Erythroblast (primary cell): Measurements from ENCODE around the gene TMEM44.

Experiments
- DNase-seq, 2 experiments: peaks; one replicate each; lab custom pipeline; 2025; lab: John Stamatoyannopoulos, UW
- GATA1 ChIP-seq: IDR thresholded peaks from 2 replicates; pipeline ENCODE4 v1.6.1; 2011; ENCODE audit warnings: low read depth, mild to moderate bottlenecking, control low read depth, low read length, moderate library complexity
- POLR2A ChIP-seq: IDR thresholded peaks from 2 replicates; pipeline ENCODE4 v1.6.1; 2011; ENCODE audit warnings: mild to moderate bottlenecking, low read length

TMEM44 gene

DNA sequence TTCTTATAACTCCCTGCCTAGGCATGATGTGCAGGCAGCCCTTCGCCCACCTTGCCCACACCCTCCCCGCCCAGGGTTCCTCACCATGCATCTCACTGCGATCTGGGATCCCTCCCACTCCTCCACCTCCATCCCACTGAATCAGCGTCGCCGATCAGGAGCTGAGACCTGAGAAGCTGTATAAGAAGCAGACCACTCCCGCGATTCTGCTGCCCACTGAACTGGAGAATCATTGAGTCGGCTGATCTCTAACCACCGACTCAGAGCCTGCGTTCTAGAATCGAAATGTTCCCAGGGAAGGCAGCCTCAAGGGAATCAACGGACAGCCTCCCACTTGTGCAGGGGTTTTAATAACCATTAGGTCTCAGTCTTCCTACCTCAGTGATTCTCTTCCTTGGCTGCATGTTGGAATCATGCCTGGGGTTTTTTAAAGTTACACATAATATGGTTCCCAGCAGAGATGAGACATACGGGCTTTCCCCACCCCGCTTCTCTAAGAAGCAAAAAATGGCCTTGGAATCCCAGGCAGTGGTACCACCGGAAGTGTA, 60.2 kb downstream of the TMEM44 start:
- TF ChIP-seq POLR2A (no peak), GATA1 (no peak)
- no peak for DNase-seq

DNA sequence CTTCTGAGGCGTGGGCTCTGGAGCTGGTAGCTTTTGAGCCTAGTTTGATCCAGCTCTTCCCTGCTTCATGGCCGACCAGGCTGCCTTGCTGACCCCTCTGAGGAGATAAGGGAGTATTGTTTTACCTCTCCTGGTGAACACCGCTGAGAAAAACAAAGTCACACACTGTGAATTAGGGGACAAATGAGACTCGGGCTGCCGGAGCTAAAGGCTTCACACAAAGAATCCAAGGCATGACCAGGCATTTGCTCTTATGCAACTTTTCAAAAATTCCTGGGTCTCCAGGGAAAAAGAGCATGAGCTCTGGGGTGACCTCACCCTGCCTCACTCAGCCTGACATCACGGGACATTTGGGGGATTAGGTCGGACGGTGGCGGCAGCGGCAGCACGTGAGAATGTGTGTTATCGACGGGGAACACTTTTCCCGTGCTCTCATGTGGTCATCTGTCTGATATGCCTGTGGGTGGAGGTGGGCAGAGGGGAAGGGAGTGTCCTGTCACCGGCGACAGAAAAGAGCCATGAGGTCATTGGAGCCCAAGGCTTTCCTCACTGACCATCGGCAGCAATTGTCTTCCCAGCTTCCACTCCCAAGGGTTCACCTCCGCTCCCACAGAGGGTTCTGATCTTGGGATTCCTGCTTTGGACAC, 61.0 kb downstream of the TMEM44 start:
- TF ChIP-seq GATA1 (no peak), POLR2A (peak; percentile 34)

DNA sequence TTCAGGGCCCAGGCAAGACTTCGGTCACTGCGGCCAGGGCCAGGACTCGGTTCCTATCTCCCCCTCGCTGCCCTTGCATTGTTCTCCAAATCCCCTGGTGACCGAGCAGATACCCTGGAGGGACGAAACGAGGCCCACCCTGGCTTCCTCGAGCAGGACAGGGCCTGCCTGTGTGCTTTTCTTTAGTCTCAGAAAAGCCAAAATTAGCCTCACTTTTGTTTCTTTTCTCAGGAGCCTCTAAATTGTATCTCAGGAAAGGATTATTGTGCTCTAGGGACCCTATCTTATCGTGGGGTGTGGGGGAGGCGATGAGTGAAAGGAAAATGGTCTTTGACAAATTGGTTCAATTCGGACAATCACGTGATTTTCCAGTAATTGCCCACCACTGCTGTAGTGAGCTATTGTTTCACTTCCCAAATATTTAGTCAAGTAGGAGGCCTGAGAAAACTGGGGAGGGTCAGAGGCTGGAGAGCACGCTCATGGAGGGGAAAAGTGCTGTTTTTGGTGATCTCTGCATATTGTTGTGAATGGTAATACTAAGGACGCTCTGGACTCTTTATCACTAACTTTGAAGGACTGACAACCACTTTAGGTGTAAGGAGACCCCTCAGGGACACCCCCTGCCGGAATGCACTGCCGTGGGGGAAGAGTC, 61.6 kb downstream of the TMEM44 start:
- DNase-seq, result no peak
- TF ChIP-seq POLR2A, result no peak
- no peak for TF ChIP-seq GATA1

More for the DNA sequence above, 61.0 kb downstream of the TMEM44 start:
- peak; percentile 89 to 92 for DNase-seq

DNA sequence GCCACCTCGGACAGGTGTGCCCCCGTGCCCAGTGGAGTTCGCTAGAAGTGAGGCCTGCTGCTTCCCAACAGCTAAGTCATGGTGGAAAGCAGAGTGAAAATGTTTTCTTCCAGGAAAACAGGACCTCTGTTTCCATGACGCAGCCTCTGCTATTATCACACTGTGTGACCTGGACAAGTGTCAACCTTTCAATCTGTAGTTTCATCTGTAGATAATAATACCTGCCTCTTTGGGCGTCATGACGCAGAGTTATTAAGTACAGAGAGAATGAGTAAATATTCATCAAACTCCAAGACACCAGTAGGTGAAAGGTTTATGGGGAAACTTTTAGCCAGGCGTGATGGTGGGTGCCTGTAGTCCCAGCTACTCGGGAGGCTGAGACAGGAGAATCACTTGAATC, 62.3 kb downstream of the TMEM44 start:
- TF ChIP-seq GATA1 (no peak), POLR2A (no peak)
- no peak for DNase-seq

DNA sequence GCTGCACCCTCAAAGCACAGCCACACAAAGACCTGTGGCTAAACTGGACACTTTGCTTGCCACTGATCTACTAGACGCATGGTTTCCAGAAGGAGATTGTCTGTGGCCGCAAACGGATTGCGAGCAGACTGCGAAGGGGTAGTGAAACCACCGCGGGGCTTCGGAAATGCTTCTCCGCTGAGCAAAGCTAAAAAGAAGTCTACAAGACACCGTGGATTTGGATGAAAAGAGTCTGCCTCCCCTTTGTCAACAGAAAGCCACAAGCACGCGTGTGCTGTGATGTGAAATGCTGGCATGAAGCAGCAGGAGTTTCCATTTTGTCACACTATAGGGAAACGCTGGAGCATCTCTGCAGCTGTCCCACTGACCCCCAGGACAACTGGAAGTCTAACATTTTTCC, 63.0 kb downstream of the TMEM44 start:
- DNase-seq, result no peak
- TF ChIP-seq POLR2A (no peak), GATA1 (no peak)

DNA sequence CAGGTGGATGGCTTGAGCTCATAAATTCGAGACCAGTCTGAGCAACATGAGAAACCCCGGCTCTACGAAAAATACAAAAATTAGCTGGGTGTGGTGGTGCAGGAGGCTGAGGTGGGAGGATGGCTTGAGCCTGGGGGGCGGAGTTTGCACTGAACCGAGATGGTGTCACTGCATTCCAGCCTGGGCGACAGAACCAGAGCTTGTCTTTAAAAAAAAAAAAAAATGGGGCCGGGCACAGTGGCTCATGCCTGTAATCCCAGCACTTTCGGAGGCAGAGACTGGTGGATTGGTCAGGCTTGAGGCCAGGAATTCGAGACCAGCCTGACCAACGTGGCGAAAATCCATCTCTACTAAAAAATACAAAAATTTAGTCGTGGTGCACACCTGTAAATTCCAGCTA, 64.0 kb downstream of the TMEM44 start:
- TF ChIP-seq GATA1, result no peak
- TF ChIP-seq POLR2A, result no peak

DNA sequence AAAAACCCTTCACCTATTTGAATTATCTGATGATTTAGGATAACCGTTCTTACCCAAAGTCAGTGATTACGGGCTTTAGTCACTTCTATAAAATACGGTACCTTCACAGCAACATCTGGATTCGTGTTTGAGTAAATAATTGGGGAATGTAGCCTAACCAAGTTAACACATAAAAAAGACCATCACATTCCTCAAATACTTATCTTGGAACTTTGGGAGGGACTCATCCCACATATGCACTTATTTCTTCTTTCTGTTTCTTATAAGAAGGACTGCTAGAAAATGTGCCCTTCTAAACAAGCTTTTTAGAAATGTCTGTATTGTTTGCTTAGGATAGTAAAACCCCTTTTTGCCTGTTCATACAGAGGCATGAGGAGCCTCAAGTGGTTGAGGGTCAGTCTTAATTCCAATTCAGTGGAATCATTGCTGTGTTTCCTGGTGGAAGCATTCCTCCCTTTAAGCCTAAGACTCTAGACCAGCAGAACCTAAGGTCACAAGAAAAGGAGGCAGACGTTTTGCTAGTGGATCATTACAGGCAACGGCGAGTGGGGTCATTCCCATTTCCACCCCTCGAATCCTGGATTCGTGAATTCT, 67.5 kb downstream of the TMEM44 start:
- TF ChIP-seq POLR2A (no peak), GATA1 (no peak)
- no peak for DNase-seq

More for the DNA sequence above, 64.0 kb downstream of the TMEM44 start:
- no peak for DNase-seq

DNA sequence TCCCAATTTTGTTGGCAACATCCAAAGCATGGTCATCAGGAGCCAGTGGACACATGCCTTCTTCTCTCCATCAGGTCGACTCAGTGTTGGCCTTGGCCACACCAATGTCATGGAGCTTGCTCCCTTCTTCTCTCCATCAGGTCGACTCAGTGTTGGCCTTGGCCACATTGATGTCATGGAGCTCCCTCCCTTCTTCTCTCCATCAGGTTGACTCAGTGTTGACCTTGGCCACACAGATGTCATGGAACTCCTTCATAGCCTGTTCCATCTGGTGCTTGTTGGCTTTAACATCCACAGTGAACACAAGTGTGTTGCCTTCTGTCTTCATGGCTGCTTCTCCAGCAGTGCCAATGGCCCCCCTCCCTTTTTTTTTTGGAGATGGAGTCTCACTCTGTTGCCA, 70.2 kb downstream of the TMEM44 start:
- no peak for TF ChIP-seq GATA1
- no peak for TF ChIP-seq POLR2A
- no peak for DNase-seq

DNA sequence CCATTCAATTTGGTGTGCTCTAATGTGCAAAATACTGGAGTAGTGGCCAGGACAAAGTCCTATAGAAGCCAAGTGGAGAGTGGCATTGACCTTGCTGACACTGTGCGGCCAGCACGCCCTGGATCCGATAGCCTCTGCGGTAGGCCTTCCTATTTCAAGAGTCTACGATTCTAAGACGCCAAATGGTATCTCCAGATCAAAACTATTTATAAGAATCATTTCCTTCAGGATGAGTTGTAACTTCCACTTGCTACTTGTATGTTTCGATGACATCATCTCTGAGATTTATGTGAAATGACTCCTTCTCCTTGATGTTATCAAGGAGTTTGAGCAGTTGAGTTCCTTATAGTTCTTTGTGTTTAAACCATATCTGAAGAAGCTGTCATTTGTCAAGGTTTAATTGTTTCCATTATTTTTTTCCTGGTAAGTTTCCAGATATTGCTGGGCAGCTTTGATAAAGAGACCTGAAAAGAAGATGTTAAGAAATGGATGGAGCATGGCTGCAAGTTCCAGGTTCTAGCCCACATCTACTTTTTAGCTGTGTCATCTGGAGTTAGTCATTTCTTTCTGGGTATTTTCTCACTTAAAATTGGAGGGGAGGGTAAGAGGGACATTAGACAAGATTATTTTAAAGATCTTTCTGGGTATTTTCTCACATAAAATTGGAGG, 71.8 kb downstream of the TMEM44 start:
- peak in 1 of 2 experiments; percentile 65 for DNase-seq

DNA sequence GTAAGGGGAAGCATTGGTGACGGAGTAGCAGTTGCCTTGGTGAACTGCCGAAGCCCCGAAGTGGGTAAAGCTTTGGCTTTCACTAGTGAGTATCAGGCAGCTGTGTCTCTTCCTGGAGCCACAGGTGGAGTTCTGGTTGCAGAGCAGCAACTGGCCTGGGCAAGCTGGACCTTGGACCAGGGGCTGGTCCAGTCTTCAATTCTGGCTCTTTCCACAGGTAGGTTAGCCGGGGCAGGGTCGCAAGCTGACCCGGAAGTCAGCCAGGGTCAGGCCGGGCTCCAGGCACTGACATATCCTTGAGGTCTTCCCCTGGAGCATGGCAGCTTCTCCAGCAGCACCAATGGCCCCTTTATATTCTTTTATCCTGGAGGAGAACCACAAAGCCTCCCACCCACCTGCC, 73.2 kb downstream of the TMEM44 start:
- no peak for TF ChIP-seq POLR2A
- TF ChIP-seq GATA1, result no peak
- no peak for DNase-seq

More for the DNA sequence above, 71.8 kb downstream of the TMEM44 start:
- TF ChIP-seq GATA1, result no peak
- TF ChIP-seq POLR2A, result no peak

DNA sequence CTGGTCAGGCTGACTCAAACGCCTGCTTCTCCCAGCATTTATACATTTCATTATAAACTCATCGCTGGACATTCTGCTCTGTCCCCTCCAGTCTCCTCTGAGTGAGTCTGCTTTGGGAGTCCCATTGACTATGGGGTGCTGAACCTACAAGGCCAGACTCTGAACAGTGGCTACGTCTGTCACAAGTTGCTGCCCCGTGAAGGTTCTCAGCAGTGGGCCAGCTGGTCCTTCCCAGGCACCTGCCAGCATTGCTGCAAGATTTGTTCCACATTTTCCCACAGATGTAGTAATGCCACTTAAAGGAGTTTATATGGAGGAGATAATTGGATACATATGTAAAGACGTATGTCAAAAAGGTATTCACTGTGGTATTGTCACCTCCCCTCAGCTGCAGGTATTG, 73.7 kb downstream of the TMEM44 start:
- TF ChIP-seq POLR2A (no peak), GATA1 (no peak)
- no peak for DNase-seq

DNA sequence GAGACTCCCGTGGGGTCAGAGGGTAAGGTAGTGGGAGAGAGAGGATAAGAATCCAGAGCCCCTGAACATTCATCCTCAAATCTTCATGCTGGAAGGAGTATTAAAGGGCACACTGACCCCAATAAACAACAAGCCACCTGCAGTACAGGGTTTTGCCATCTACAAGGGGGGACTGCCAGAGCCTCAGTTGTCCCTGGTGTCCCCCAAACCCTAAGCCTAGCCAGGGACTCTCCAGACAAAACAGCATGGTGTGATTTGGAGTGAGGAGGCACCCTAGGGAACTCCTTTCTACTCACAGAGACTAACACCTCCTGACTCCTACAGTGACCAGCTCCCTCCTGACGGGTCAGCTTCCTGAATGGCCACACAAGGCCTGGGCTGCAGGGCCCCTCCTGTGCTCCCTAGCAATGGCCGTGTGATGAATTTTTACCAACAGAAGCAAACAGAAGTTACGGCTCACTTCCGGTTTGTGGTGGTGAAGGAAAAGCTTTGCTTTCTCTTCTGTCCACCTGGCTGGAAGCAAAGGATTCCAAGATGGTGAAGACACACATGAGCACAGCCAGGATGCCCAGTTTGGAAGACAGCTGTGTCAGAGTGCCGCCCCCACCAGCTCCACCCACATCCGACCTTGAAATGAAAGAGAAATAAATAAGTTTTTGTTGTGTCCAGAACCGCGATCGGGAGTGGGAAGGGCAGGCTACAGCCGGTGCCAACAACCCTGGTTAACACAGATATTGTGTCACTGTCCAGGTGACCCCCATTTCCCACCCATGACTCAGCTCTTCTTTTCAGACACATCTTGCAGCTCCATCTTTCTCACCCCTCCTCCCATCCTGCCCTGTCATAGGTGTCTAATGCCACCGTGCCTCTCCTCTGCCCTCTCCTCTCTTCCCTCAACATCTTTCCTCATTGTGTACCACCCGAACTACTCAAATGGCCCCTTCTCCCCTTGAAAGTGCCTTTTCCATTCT, 76.8 kb downstream of the TMEM44 start:
- peak; percentile 32 to 37 for DNase-seq

More for the DNA sequence above, 76.8 kb downstream of the TMEM44 start:
- TF ChIP-seq GATA1 (no peak), POLR2A (no peak)
